SK-N-SH treated with all-trans-retinoic acid at 6 μM for 48 hours (cell line): Measurements from ENCODE around the gene LZTR1.

Experiments
- CREB5 ChIP-seq: fragments of 250-450 bp; sonication (Bioruptor Pico); IDR thresholded peaks from 2 replicates; pipeline ENCODE4 v1.5.1; 2020; ENCODE audit warnings: low read depth, mild to moderate bottlenecking, moderate library complexity
- ESRRG ChIP-seq: fragments of 250-450 bp; sonication (Bioruptor Pico); IDR thresholded peaks from 2 replicates; pipeline ENCODE4 v1.6.1; 2021; ENCODE audit warnings: mild to moderate bottlenecking
- GLIS3 ChIP-seq: fragments of 250-450 bp; sonication (Bioruptor Pico); IDR thresholded peaks from 2 replicates; pipeline ENCODE4 v1.5.0; 2020; ENCODE audit warnings: mild to moderate bottlenecking, moderate library complexity
- PATZ1 ChIP-seq: fragments of 250-450 bp; sonication (Bioruptor Pico); IDR thresholded peaks from 2 replicates; pipeline ENCODE4 v1.8.0; 2020; ENCODE audit warnings: mild to moderate bottlenecking, moderate library complexity, borderline replicate concordance
- PPARA ChIP-seq: fragments of 250-450 bp; sonication (Bioruptor Pico); IDR thresholded peaks from 2 replicates; pipeline ENCODE4 v1.5.0; 2020; ENCODE audit warnings: mild to moderate bottlenecking, borderline replicate concordance
- RARB ChIP-seq: fragments of 250-450 bp; sonication (Bioruptor Pico); IDR thresholded peaks from 2 replicates; pipeline ENCODE4 v1.8.0; 2021; ENCODE audit warnings: mild to moderate bottlenecking, moderate library complexity
- SNAI2 ChIP-seq: fragments of 250-450 bp; sonication (Bioruptor Pico); IDR thresholded peaks from 2 replicates; pipeline ENCODE4 v1.5.0; 2020; ENCODE audit warnings: mild to moderate bottlenecking, moderate library complexity
- TCF4 ChIP-seq: fragments of 250-450 bp; sonication (Bioruptor Pico); IDR thresholded peaks from 2 replicates; pipeline ENCODE4 v1.8.0; 2021; ENCODE audit warnings: mild to moderate bottlenecking, moderate library complexity, borderline replicate concordance
- ZC3H10 ChIP-seq: fragments of 250-450 bp; sonication (Bioruptor Pico); IDR thresholded peaks from 2 replicates; pipeline ENCODE4 v1.5.1; 2021; ENCODE audit warnings: mild to moderate bottlenecking, moderate library complexity
- ZFP3 ChIP-seq: fragments of 250-450 bp; sonication (Bioruptor Pico); IDR thresholded peaks from 2 replicates; pipeline ENCODE4 v1.5.0; 2020; ENCODE audit warnings: mild to moderate bottlenecking, moderate library complexity
- ZNF565 ChIP-seq: fragments of 450-650 bp; formaldehyde crosslinking; conservative IDR thresholded peaks from 2 replicates; pipeline ENCODE4 v1.5.0; 2020; ENCODE audit warnings: low read depth, mild to moderate bottlenecking, moderate library complexity
- ZNF8 ChIP-seq: fragments of 450-650 bp; formaldehyde crosslinking; IDR thresholded peaks from 2 replicates; pipeline ENCODE4 v1.5.0; 2020; ENCODE audit warnings: mild to moderate bottlenecking, moderate library complexity
- TF ChIP-seq, protein P1 (sequence below): fragments of 250-450 bp; sonication (Bioruptor Pico); IDR thresholded peaks from 2 replicates; pipeline ENCODE4 v1.8.0; 2021; ENCODE audit warnings: low read depth, mild to moderate bottlenecking, moderate library complexity, borderline replicate concordance

GRCh38 chr22:20965104-20965887 lies 16.8 kb upstream of the LZTR1 start:
- TF ChIP-seq ZC3H10 (CRISPR knock-in tag) (no peak), RARB (CRISPR knock-in tag) (no peak), ESRRG (CRISPR knock-in tag) (no peak), GLIS3 (CRISPR knock-in tag) (no peak), PATZ1 (no peak), CREB5 (CRISPR knock-in tag) (no peak), SNAI2 (CRISPR knock-in tag) (no peak), ZFP3 (CRISPR knock-in tag) (no peak), TCF4 (no peak), ZNF8 (CRISPR knock-in tag) (no peak), ZNF565 (CRISPR knock-in tag) (no peak), PPARA (CRISPR knock-in tag) (no peak)
- TF ChIP-seq, protein P1, sequence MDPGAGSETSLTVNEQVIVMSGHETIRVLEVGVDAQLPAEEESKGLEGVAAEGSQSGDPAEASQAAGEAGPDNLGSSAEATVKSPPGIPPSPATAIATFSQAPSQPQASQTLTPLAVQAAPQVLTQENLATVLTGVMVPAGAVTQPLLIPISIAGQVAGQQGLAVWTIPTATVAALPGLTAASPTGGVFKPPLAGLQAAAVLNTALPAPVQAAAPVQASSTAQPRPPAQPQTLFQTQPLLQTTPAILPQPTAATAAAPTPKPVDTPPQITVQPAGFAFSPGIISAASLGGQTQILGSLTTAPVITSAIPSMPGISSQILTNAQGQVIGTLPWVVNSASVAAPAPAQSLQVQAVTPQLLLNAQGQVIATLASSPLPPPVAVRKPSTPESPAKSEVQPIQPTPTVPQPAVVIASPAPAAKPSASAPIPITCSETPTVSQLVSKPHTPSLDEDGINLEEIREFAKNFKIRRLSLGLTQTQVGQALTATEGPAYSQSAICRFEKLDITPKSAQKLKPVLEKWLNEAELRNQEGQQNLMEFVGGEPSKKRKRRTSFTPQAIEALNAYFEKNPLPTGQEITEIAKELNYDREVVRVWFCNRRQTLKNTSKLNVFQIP (CRISPR knock-in tag): no peak
